ENCODE results near the gene ARVCF. TPM values are rescaled to one million over a fixed set of nuclear protein-coding genes. Genes with fewer than 3 reads are reported as not detected.
A peak's percentile ranks its signal among the peaks of the same experiment; 100 is the strongest.

Gene ARVCF
- total and polyA plus RNA-seq, 9 of the 15 experiments (the other 6 are each of a cell fraction or from before 2014, with no cell fraction given): 0.03 to 97.4 (median 15.6) TPM

GRCh38 chr22:20033045-20033706 is 16.6 kb upstream of the ARVCF start:
- H3K9me1 ChIP-seq (ENCODE audit: control insufficient read depth, insufficient read depth, low read length): peaks cover 25% of the 10 kb centered on the region
- H3K4me1 ChIP-seq (replicated peaks in 1 of 2; ENCODE audit: control insufficient read depth in 2 of 2, insufficient read depth in 2 of 2, low read length in 2 of 2): peaks cover 11 to 68% of the 10 kb centered on the region in 2 experiments; a peak in 4 of 5 replicates
- no peak overlapping the region for H3K4me2 ChIP-seq (ENCODE audit: insufficient read depth, low read length)
- ChIA-PET CTCF (ENCODE audit: low intra/inter-chr PET ratio) (no interaction called here), POLR2A (interaction anchor here (0.9 to 6.4 kb wide), 8 partner anchors 8 to 72 kb away, joined by 3 to 54 read pairs (median 6); partner anchors contain the start of gene TANGO2)
- no peak overlapping the region for H3K4me3 ChIP-seq
- in situ Hi-C loops (cut with MboI) (no loop called here), intact Hi-C loops (cut with micrococcal nuclease) (no loop called here)
- 88% methylated on average over 14 of the region's 14 CpGs for WGBS (ENCODE audit: insufficient coverage, low coverage, missing lambda C conversion rate)
- H3K27me3 ChIP-seq (ENCODE audit: control insufficient read depth in 2 of 2, insufficient read depth in 2 of 2, low read length in 2 of 2): no peaks in the 10 kb centered on the region
- peaks cover 68% of the 10 kb centered on the region for H3K79me2 ChIP-seq (ENCODE audit: control insufficient read depth, insufficient read depth, low read length)
- no peak overlapping the region for H3K27ac ChIP-seq (ENCODE audit: extremely low read depth, low read depth, low read length)
- H3K9ac ChIP-seq (ENCODE audit: insufficient read depth in 1 of 2, low read depth in 2 of 2, low read length in 2 of 2): peak overlapping the region in 1 of 2 experiments; percentile 56; a peak in 2 of 4 replicates
- DNase-seq (ENCODE audit: extremely low read depth in 1 of 4, low spot score in 3 of 4) (no peak), FAIRE-seq (no peak), ATAC-seq (no peak)
- peaks cover 73% of the 10 kb centered on the region for H3K36me3 ChIP-seq (ENCODE audit: control insufficient read depth, insufficient read depth, low read length)
- BruUV-seq (replicated peaks): no TSS peak
- H2AFZ ChIP-seq (ENCODE audit: low read depth, low read length): no peak overlapping the region
- no peaks in the 10 kb centered on the region for H3K9me3 ChIP-seq (replicated peaks; ENCODE audit: control insufficient read depth, insufficient read depth, low read depth, low read length)
- peaks cover 80% of the 10 kb centered on the region for H4K20me1 ChIP-seq (replicated peaks; ENCODE audit: control insufficient read depth, insufficient read depth, low read length)
- TF ChIP-seq IFI16 (CRISPR knock-in tag; IDR thresholded peaks at IDR 0.05): no peak
- TF ChIP-seq NFIC (IDR thresholded peaks at IDR 0.05): peak; percentile 70
- no peak for TF ChIP-seq E4F1 (CRISPR knock-in tag; IDR thresholded peaks at IDR 0.05; ENCODE audit: borderline replicate concordance)
- TF ChIP-seq HMGXB4 (CRISPR knock-in tag; IDR thresholded peaks at IDR 0.05): no peak
- TF ChIP-seq TAF15 (IDR thresholded peaks at IDR 0.05; ENCODE audit: low read depth, low read length): no peak
- no peak for TF ChIP-seq SMAD2 (IDR thresholded peaks at IDR 0.05; ENCODE audit: low read depth, low read length)
- TF ChIP-seq PCBP2 (IDR thresholded peaks at IDR 0.05; ENCODE audit: low read depth, low read length, poor library complexity, severe bottlenecking): no peak
- TF ChIP-seq ZNF212 (CRISPR knock-in tag; IDR thresholded peaks at IDR 0.05): no peak
- TF ChIP-seq ETS2 (tag; IDR thresholded peaks at IDR 0.05; ENCODE audit: borderline replicate concordance, poor library complexity, severe bottlenecking): no peak
- no peak for TF ChIP-seq ZNF512 (tag; IDR thresholded peaks at IDR 0.05)
- TF ChIP-seq HBP1 (CRISPR knock-in tag; IDR thresholded peaks at IDR 0.05): no peak
- TF ChIP-seq FOSL1 (tag; conservative IDR thresholded peaks at IDR 0.05): no peak
- 0 out of 2 replicates have a peak, but pooled peaks have one; percentile 70 for TF ChIP-seq ERF (CRISPR knock-in tag; IDR thresholded peaks at IDR 0.05)

Measured in K562 (cell line).